ENCODE measurements around the gene MEPE.

The MEPE gene

GRCh38 chr4:87832669-87833068, at the start of gene MEPE:
Gene MEPE (plus strand): TSS chr4:87832969. CDS start chr4:87834715, 1,746 bp downstream.
- TF ChIP-seq CTCF (conservative IDR thresholded peaks at IDR 0.05; ENCODE audit: low read depth, low read length), result no peak
- H3K4me3 ChIP-seq (ENCODE audit: low read depth, low read length), result no peak within 1 kb of the TSS
- DNase-seq (ENCODE audit: low read depth), result no peak

GRCh38 chr4:87783781-87784180, 49.0 kb upstream of the MEPE start:
- DNase-seq (ENCODE audit: low read depth), result no peak
- TF ChIP-seq CTCF (conservative IDR thresholded peaks at IDR 0.05; ENCODE audit: low read depth, low read length), result no peak
- no peak overlapping the region for H3K4me3 ChIP-seq (ENCODE audit: low read depth, low read length)

GRCh38 chr4:87785731-87786509, 46.8 kb upstream of the MEPE start:
- DNase-seq (ENCODE audit: low read depth), result no peak
- no peak overlapping the region for H3K4me3 ChIP-seq (ENCODE audit: low read depth, low read length)
- TF ChIP-seq CTCF (conservative IDR thresholded peaks at IDR 0.05; ENCODE audit: low read depth, low read length), result no peak

GRCh38 chr4:87799301-87800113, 33.3 kb upstream of the MEPE start, which contains the start of gene IBSP:
Gene IBSP (plus strand): TSS chr4:87799554. CDS start chr4:87802362, 2,808 bp downstream.
- DNase-seq (ENCODE audit: low read depth), result no peak
- no peak within 1 kb of the TSS for H3K4me3 ChIP-seq (ENCODE audit: low read depth, low read length)
- TF ChIP-seq CTCF (conservative IDR thresholded peaks at IDR 0.05; ENCODE audit: low read depth, low read length), result no peak

GRCh38 chr4:87802858-87803257, 29.9 kb upstream of the MEPE start:
- no peak overlapping the region for H3K4me3 ChIP-seq (ENCODE audit: low read depth, low read length)
- TF ChIP-seq CTCF (conservative IDR thresholded peaks at IDR 0.05; ENCODE audit: low read depth, low read length), result no peak
- no peak for DNase-seq (ENCODE audit: low read depth)

GRCh38 chr4:87803421-87803820, 29.3 kb upstream of the MEPE start:
- DNase-seq (ENCODE audit: low read depth), result no peak
- H3K4me3 ChIP-seq (ENCODE audit: low read depth, low read length), result no peak overlapping the region
- no peak for TF ChIP-seq CTCF (conservative IDR thresholded peaks at IDR 0.05; ENCODE audit: low read depth, low read length)
